H9 (cell line): ENCODE results near the gene SIGLEC1. TPM values are rescaled to one million over a fixed set of nuclear protein-coding genes. Genes with fewer than 3 reads are reported as not detected.

Source experiments
- DNase-seq: peaks from one replicate; pipeline ENCODE4 v3.0.0-alpha.2; 2017
- H2AFZ ChIP-seq: one replicate; pipeline ENCODE4 v1.6.1; 2013; ENCODE audit warnings: mild to moderate bottlenecking, low read length, control low read depth, moderate library complexity
- H2AK5ac ChIP-seq: 2 replicates; pipeline ENCODE4 v1.6.1; 2013; ENCODE audit warnings: low read length, control low read depth, mixed read lengths; ENCODE audit not compliant: insufficient read length
- H2BK120ac ChIP-seq: one replicate; pipeline ENCODE4 v1.6.1; 2013; ENCODE audit warnings: low read depth, mild to moderate bottlenecking, low read length, control low read depth, inconsistent platforms; ENCODE audit not compliant: poor library complexity, severe bottlenecking
- H2BK12ac ChIP-seq: 2 replicates; pipeline ENCODE4 v1.6.1; 2013; ENCODE audit warnings: low read length, control low read depth, mixed read lengths, low read depth; ENCODE audit not compliant: insufficient read length
- H2BK15ac ChIP-seq: 2 replicates; pipeline ENCODE4 v1.6.1; 2013; ENCODE audit warnings: low read depth, low read length, control low read depth
- H2BK20ac ChIP-seq: one replicate; pipeline ENCODE4 v1.6.1; 2013; ENCODE audit warnings: low read depth, mild to moderate bottlenecking, low read length, control low read depth, inconsistent platforms; ENCODE audit not compliant: poor library complexity, severe bottlenecking
- H2BK5ac ChIP-seq: 2 replicates; pipeline ENCODE4 v1.6.1; 2013; ENCODE audit warnings: low read length, control low read depth, mixed read lengths; ENCODE audit not compliant: insufficient read length
- H3K14ac ChIP-seq: 2 replicates; pipeline ENCODE4 v1.6.1; 2013; ENCODE audit warnings: low read length, control low read depth; ENCODE audit not compliant: insufficient read depth
- H3K18ac ChIP-seq: 2 replicates; pipeline ENCODE4 v1.6.1; 2013; ENCODE audit warnings: low read depth, mild to moderate bottlenecking, mixed read lengths, low read length, control low read depth; ENCODE audit not compliant: insufficient read length
- H3K23ac ChIP-seq: 2 replicates; pipeline ENCODE4 v1.6.1; 2013; ENCODE audit warnings: low read length, control low read depth, mixed read lengths, low read depth; ENCODE audit not compliant: insufficient read length
- H3K23me2 ChIP-seq: 2 replicates; pipeline ENCODE4 v1.6.1; 2013; ENCODE audit warnings: low read depth, mild to moderate bottlenecking, mixed read lengths, low read length, control low read depth; ENCODE audit not compliant: insufficient read length, poor library complexity, severe bottlenecking
- H3K27ac ChIP-seq: 2 replicates; pipeline ENCODE4 v1.5.1; 2013; ENCODE audit warnings: low read length, control low read depth, mixed read lengths, low read depth; ENCODE audit not compliant: insufficient read length
- H3K27me3 ChIP-seq: 2 replicates; pipeline ENCODE4 v1.6.1; 2013; ENCODE audit warnings: low read length, control low read depth, inconsistent platforms; ENCODE audit not compliant: insufficient read depth
- H3K4ac ChIP-seq: 2 replicates; pipeline ENCODE4 v1.6.1; 2013; ENCODE audit warnings: low read depth, mild to moderate bottlenecking, control low read depth, inconsistent platforms, low read length, moderate library complexity
- H3K4me1 ChIP-seq: 2 replicates; pipeline ENCODE4 v1.6.1; 2013; ENCODE audit warnings: low read length, control low read depth, inconsistent platforms; ENCODE audit not compliant: insufficient read depth
- H3K4me2 ChIP-seq: 2 replicates; pipeline ENCODE4 v1.6.1; 2013; ENCODE audit warnings: low read length, control low read depth, mixed read lengths; ENCODE audit not compliant: insufficient read length, insufficient read depth
- H3K56ac ChIP-seq: 2 replicates; pipeline ENCODE4 v1.6.1; 2013; ENCODE audit warnings: low read depth, mild to moderate bottlenecking, mixed read lengths, low read length, control low read depth; ENCODE audit not compliant: insufficient read length
- H3K79me1 ChIP-seq: 2 replicates; pipeline ENCODE4 v1.6.1; 2013; ENCODE audit warnings: low read depth, mild to moderate bottlenecking, moderate library complexity, low read length, control low read depth, inconsistent platforms; ENCODE audit not compliant: insufficient read depth, poor library complexity, severe bottlenecking
- H3K79me2 ChIP-seq: 2 replicates; pipeline ENCODE4 v1.6.1; 2013; ENCODE audit warnings: low read length, control low read depth, inconsistent platforms; ENCODE audit not compliant: insufficient read depth
- H3K9ac ChIP-seq: 2 replicates; pipeline ENCODE4 v1.6.1; 2013; ENCODE audit warnings: low read length, control low read depth, mixed read lengths; ENCODE audit not compliant: insufficient read length; ENCODE audit errors: extremely low read depth
- H3K9me3 ChIP-seq: one replicate; pipeline ENCODE4 v1.6.1; 2013; ENCODE audit warnings: low read depth, low read length, inconsistent platforms; ENCODE audit not compliant: control insufficient read depth
- H3T11ph ChIP-seq: one replicate; pipeline ENCODE4 v1.6.1; 2013; ENCODE audit warnings: mild to moderate bottlenecking, low read length, control low read depth, inconsistent platforms
- H4K20me1 ChIP-seq: one replicate; pipeline ENCODE4 v1.6.1; 2013; ENCODE audit not compliant: control insufficient read depth, insufficient read length, insufficient read depth
- H4K5ac ChIP-seq: 2 replicates; pipeline ENCODE4 v1.6.1; 2013; ENCODE audit warnings: low read depth, mild to moderate bottlenecking, mixed read lengths, low read length, control low read depth; ENCODE audit not compliant: insufficient read length
- H4K8ac ChIP-seq: replicated peaks from 2 replicates; pipeline ENCODE4 v1.6.1; 2013; ENCODE audit warnings: low read length, control low read depth, mixed read lengths, low read depth; ENCODE audit not compliant: insufficient read length
- H4K91ac ChIP-seq: 2 replicates; pipeline ENCODE4 v1.6.1; 2013; ENCODE audit warnings: low read depth, mild to moderate bottlenecking, moderate library complexity, mixed read lengths, low read length, control low read depth; ENCODE audit not compliant: insufficient read length
- H3K27ac Mint-ChIP-seq, 3 experiments: 2 replicates in 2 of 3; 3 replicates in 1 of 3; pipeline ENCODE4 v1.8.0; 2020 to 2021; ENCODE audit warnings: mixed read lengths in 3 of 3, mild to moderate bottlenecking in 1 of 3, moderate library complexity in 1 of 3
- H3K27me3 Mint-ChIP-seq: 2 replicates; pipeline ENCODE4 v1.8.0; 2021; ENCODE audit warnings: low read depth, mild to moderate bottlenecking, moderate library complexity, mixed read lengths
- H3K36me3 Mint-ChIP-seq, 3 experiments: 2 replicates in 2 of 3; 3 replicates in 1 of 3; pipeline ENCODE4 v1.8.0; 2020 to 2021; ENCODE audit warnings: low read depth in 3 of 3, mixed read lengths in 3 of 3; ENCODE audit not compliant: insufficient read depth in 1 of 3
- H3K4me1 Mint-ChIP-seq, 2 experiments: 2 replicates each; pipeline ENCODE4 v1.8.0; 2020; ENCODE audit warnings: mixed read lengths in 2 of 2
- H3K4me3 Mint-ChIP-seq, 2 experiments: 2 replicates in 1 of 2; 3 replicates in 1 of 2; pipeline ENCODE4 v1.8.0; 2020 to 2021; ENCODE audit warnings: mild to moderate bottlenecking in 2 of 2, mixed read lengths in 2 of 2, moderate library complexity in 1 of 2
- H3K9me3 Mint-ChIP-seq, 2 experiments: 2 replicates in 1 of 2; 3 replicates in 1 of 2; pipeline ENCODE4 v1.8.0; 2020; ENCODE audit warnings: mild to moderate bottlenecking in 2 of 2, mixed read lengths in 2 of 2, moderate library complexity in 1 of 2
- CTCF ChIP-seq: fragments of 200-600 bp; sonication (generic); conservative IDR thresholded peaks from 3 replicates; pipeline ENCODE4 v1.8.0; 2021; ENCODE audit warnings: antibody characterized with exemption, mild to moderate bottlenecking
- WGBS: extraction: QIAGEN DNeasy Blood & Tissue Kit; methylation state at CpG from one replicate; pipeline ENCODE4 v1.1.7; 2013; ENCODE audit warnings: missing lambda C conversion rate, low lambda C conversion rate, mixed read lengths; ENCODE audit not compliant: insufficient read length; ENCODE audit errors: extremely low coverage; 5-methylcytosine and 5-hydroxymethylcytosine counted together
- total RNA-seq: library from RNA; stranded (reverse); gene quantifications from 2 replicates; pipeline ENCODE4 v1.2.1, GENCODE V29; 2021

The SIGLEC1 gene
- total RNA-seq, 1 experiment from 2014 or later = not detected

- Histone ChIP-seq H4K5ac (no peak overlapping the region), H2BK120ac (no peak overlapping the region), H3K9me3 (no peaks in the 10 kb centered on the region), H3T11ph (no peak overlapping the region), H3K79me1 (no peaks in the 10 kb centered on the region), H3K4me2 (no peak overlapping the region), H2BK12ac (no peak overlapping the region), H4K91ac (no peak overlapping the region), H2BK5ac (no peak overlapping the region), H2BK20ac (no peak overlapping the region), H3K23me2 (peaks cover 13% of the 10 kb centered on the region), H3K27ac (no peak overlapping the region), H4K8ac (no peak overlapping the region), H3K79me2 (no peaks in the 10 kb centered on the region), H2BK15ac (no peak overlapping the region), H3K18ac (no peak overlapping the region), H3K56ac (no peak overlapping the region), H4K20me1 (no peaks in the 10 kb centered on the region), H2AFZ (no peak overlapping the region), H3K9ac (no peak overlapping the region), H2AK5ac (no peak overlapping the region), H3K27me3 (no peaks in the 10 kb centered on the region; the same call in 1 of the 2 replicates), H3K23ac (no peak overlapping the region), H3K4ac (no peak overlapping the region), H3K14ac (no peak overlapping the region), H3K4me1 (no peaks in the 10 kb centered on the region; the same call in 1 of the 2 replicates)
- Mint-ChIP-seq H3K4me1 (peaks cover 16 to 29% of the 10 kb centered on the region in 2 experiments), H3K36me3 (no peaks in the 10 kb centered on the region), H3K27ac (no peak overlapping the region), H3K9me3 (no peaks in the 10 kb centered on the region; a peak in 1 of 5 replicates), H3K4me3 (peak overlapping the region in 1 of 2 experiments; percentile 58; a peak in 1 of 5 replicates), H3K27me3 (peaks cover 50% of the 10 kb centered on the region)
- WGBS = no CpG with 5 or more reads among the region's 14 CpGs
- no peak for TF ChIP-seq CTCF
- no peak for DNase-seq
These were observed 33.3 kb downstream of the SIGLEC1 start for GRCh38 chr20:3678856-3679720.
